ENCODE measurements around the gene CCDC83. TPM values are rescaled to one million over a fixed set of nuclear protein-coding genes. Genes with fewer than 3 reads are reported as not detected.

CCDC83 gene
- polyA plus RNA-seq (2012; ENCODE audit: insufficient read length, low read depth), result not detected

DNA sequence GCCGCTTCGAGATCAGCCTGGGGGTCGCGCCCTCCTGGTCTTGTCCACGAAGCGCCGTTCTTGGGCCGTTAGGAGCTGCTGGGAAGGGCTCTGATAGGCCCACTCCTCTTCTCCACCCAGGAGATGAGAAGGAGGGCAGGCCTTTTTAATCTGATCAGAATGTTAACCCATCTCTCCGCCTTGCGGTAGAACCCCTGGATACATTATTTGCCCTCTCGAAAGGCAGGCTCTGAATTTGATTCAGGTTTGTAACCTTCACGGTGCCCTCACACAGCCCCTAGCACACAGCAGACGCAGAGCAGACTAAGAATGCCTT lies at the start of gene CCDC83:
Gene CCDC83, plus strand, starts transcription at position 43 of the 316 bp plus-strand sequence. CDS start 9,741 bp downstream, outside the sequence.
- TF ChIP-seq REST (IDR thresholded peaks at IDR 0.05; ENCODE audit: insufficient read depth in 1 of 2, low read depth in 2 of 2, low read length in 2 of 2) (no peak), SIN3A (IDR thresholded peaks at IDR 0.05; ENCODE audit: borderline replicate concordance, insufficient read depth, low read length) (no peak), POLR2AphosphoS5 (IDR thresholded peaks at IDR 0.05; ENCODE audit: low read depth, low read length) (no peak), TAF1 (IDR thresholded peaks at IDR 0.05; ENCODE audit: borderline replicate concordance, insufficient read depth, low read length) (no peak), FOXP2 (optimal IDR thresholded peaks at IDR 0.05; ENCODE audit: borderline replicate concordance, extremely low read depth, extremely low read length, insufficient read depth) (no peak)

GRCh38 chr11:85805387-85805786 lies 49.8 kb upstream of the CCDC83 start:
- no peak for TF ChIP-seq TAF1 (IDR thresholded peaks at IDR 0.05; ENCODE audit: borderline replicate concordance, insufficient read depth, low read length)
- no peak for TF ChIP-seq POLR2AphosphoS5 (IDR thresholded peaks at IDR 0.05; ENCODE audit: low read depth, low read length)
- no peak for TF ChIP-seq REST (IDR thresholded peaks at IDR 0.05; ENCODE audit: insufficient read depth in 1 of 2, low read depth in 2 of 2, low read length in 2 of 2)

DNA sequence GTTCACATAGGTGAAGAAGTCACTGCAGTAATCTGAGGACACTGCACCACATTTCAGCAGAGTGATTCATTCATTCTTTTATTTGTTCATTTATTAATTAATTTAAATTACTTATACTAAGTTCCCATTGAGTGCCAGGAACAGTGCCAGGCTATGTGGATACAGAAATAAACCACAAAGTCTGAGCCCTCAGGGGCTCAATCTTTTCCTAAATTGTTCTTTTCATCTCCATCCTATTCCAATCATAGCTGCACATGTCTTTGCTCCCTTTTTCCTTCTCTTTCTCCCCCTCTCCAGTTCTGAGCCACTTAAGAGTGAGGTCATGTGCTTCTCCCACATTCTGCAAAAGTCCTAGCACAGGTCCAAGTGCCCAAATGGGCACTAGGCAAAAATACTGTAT lies 49.2 kb upstream of the CCDC83 start:
- TF ChIP-seq REST (IDR thresholded peaks at IDR 0.05; ENCODE audit: insufficient read depth in 1 of 2, low read depth in 2 of 2, low read length in 2 of 2) (no peak), FOXP2 (optimal IDR thresholded peaks at IDR 0.05; ENCODE audit: borderline replicate concordance, extremely low read depth, extremely low read length, insufficient read depth) (no peak), POLR2AphosphoS5 (IDR thresholded peaks at IDR 0.05; ENCODE audit: low read depth, low read length) (no peak), SIN3A (IDR thresholded peaks at IDR 0.05; ENCODE audit: borderline replicate concordance, insufficient read depth, low read length) (no peak), TAF1 (IDR thresholded peaks at IDR 0.05; ENCODE audit: borderline replicate concordance, insufficient read depth, low read length) (no peak)

DNA sequence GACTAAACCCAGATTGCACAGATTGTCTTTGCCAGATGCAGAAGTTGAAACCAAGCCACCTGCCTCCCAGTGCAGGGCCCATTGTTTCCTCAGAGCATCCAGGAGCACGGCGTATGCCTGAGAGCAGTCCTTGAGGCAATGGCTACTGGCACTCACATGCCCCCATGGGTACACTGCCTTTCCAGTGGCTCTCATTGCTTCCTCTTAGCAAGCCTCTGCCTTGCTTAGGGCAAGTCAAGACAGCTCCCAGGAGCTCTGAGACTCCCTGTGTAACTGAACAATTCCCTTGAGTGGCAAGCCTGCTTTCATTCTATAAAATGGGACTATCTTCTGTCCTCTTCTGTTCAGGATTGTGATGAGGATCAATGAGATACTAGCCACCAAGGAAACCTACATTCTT lies 48.3 kb upstream of the CCDC83 start:
- TF ChIP-seq TAF1 (IDR thresholded peaks at IDR 0.05; ENCODE audit: borderline replicate concordance, insufficient read depth, low read length) (no peak), FOXP2 (optimal IDR thresholded peaks at IDR 0.05; ENCODE audit: borderline replicate concordance, extremely low read depth, extremely low read length, insufficient read depth) (no peak), SIN3A (IDR thresholded peaks at IDR 0.05; ENCODE audit: borderline replicate concordance, insufficient read depth, low read length) (no peak), POLR2AphosphoS5 (IDR thresholded peaks at IDR 0.05; ENCODE audit: low read depth, low read length) (no peak), REST (IDR thresholded peaks at IDR 0.05; ENCODE audit: insufficient read depth in 1 of 2, low read depth in 2 of 2, low read length in 2 of 2) (no peak)

DNA sequence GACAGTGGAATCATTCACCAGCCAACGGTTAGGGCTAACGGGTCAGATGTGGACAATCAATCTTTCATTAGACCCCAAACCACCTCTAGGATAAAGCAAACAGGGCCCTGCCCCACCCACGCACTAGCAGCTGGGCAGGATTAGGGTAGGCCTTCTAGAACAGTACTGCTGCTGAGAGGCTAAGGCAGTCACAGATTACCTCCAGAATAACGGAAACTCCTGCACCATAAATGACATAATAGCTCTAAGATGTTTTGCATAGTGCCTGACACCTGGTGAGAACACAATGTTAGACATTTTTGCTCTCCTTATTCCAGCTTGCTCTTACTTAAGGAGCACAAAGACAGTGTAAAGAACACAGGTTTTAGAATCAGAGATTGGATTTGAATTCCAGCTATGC lies 46.0 kb upstream of the CCDC83 start:
- no peak for TF ChIP-seq REST (IDR thresholded peaks at IDR 0.05; ENCODE audit: insufficient read depth in 1 of 2, low read depth in 2 of 2, low read length in 2 of 2)
- no peak for TF ChIP-seq TAF1 (IDR thresholded peaks at IDR 0.05; ENCODE audit: borderline replicate concordance, insufficient read depth, low read length)
- TF ChIP-seq FOXP2 (optimal IDR thresholded peaks at IDR 0.05; ENCODE audit: borderline replicate concordance, extremely low read depth, extremely low read length, insufficient read depth), result no peak
- no peak for TF ChIP-seq SIN3A (IDR thresholded peaks at IDR 0.05; ENCODE audit: borderline replicate concordance, insufficient read depth, low read length)
- no peak for TF ChIP-seq POLR2AphosphoS5 (IDR thresholded peaks at IDR 0.05; ENCODE audit: low read depth, low read length)
